PFSK-1 (cell line): ENCODE data around the gene LOC128125822.

ENCODE experiments used
- POLR2AphosphoS5 ChIP-seq: IDR thresholded peaks from 2 replicates; pipeline ENCODE4 v1.6.1; 2012; ENCODE audit warnings: low read depth, mild to moderate bottlenecking, control low read depth, low read length, moderate library complexity
- REST ChIP-seq, 2 experiments: IDR thresholded peaks; 2 replicates each; pipeline versions ENCODE4 v1.6.1 to v1.8.0; 2011 to 2012; ENCODE audit warnings: low read depth in 2 of 2, low read length in 2 of 2, control low read depth in 1 of 2, inconsistent platforms in 1 of 2, mild to moderate bottlenecking in 1 of 2, moderate library complexity in 1 of 2; ENCODE audit not compliant: insufficient read depth in 1 of 2
- SIN3A ChIP-seq: IDR thresholded peaks from 2 replicates; pipeline ENCODE4 v1.6.1; 2012; ENCODE audit warnings: mild to moderate bottlenecking, low read length, moderate library complexity, borderline replicate concordance; ENCODE audit not compliant: insufficient read depth

- no peak for TF ChIP-seq REST (IDR thresholded peaks at IDR 0.05; ENCODE audit: insufficient read depth in 1 of 2, low read depth in 2 of 2, low read length in 2 of 2)
- TF ChIP-seq POLR2AphosphoS5: no peak
- TF ChIP-seq SIN3A: no peak
These were observed 42.1 kb upstream of the LOC128125822 start for GRCh38 chr6:63530182-63530581.
